GM21526 (cell line): ENCODE data around the gene NUP62.
"Not testable (repeated sequence)": the region's sequence is repeated elsewhere in the genome, so short reads cannot be mapped to it uniquely, and the experiment has no call there.

Experiments
- ATAC-seq: cut with Tn5 transposase; IDR thresholded peaks from one replicate; pipeline ENCODE4 v1.9.1; 2021; ENCODE audit warnings: moderate library complexity; ENCODE audit not compliant: unreplicated experiment, low FRiP score

The NUP62 gene

GRCh38 chr19:49927526-49928264 lies 1.6 kb downstream of the NUP62 start:
- no peak for ATAC-seq

GRCh38 chr19:49926515-49926914 lies 2.8 kb downstream of the NUP62 start:
- ATAC-seq = no peak

GRCh38 chr19:49925486-49925885 lies 3.8 kb downstream of the NUP62 start:
- no peak for ATAC-seq

- ATAC-seq = not testable (repeated sequence)
Observed at GRCh38 chr19:49924881-49925210, 4.5 kb downstream of the NUP62 start.

- no peak for ATAC-seq
Observed at GRCh38 chr19:49924004-49924880, 5.1 kb downstream of the NUP62 start.

- ATAC-seq = no peak
Observed at GRCh38 chr19:49923055-49924003, 6.0 kb downstream of the NUP62 start.

- ATAC-seq = no peak
Observed at GRCh38 chr19:49921871-49922795, 7.2 kb downstream of the NUP62 start.

GRCh38 chr19:49920624-49921363 lies 8.5 kb downstream of the NUP62 start:
- no peak for ATAC-seq

- no peak for ATAC-seq
Observed at GRCh38 chr19:49918089-49918488, 11.2 kb downstream of the NUP62 start.

GRCh38 chr19:49916839-49917733 lies 12.2 kb downstream of the NUP62 start:
- no peak for ATAC-seq

GRCh38 chr19:49915271-49915670 lies 14.0 kb downstream of the NUP62 start:
- ATAC-seq = no peak

GRCh38 chr19:49913720-49914119 lies 15.6 kb downstream of the NUP62 start:
- no peak for ATAC-seq

GRCh38 chr19:49912965-49913685 lies 16.2 kb downstream of the NUP62 start:
- no peak for ATAC-seq

- no peak for ATAC-seq
Observed at GRCh38 chr19:49911381-49912145, 17.7 kb downstream of the NUP62 start.

- ATAC-seq = no peak
Observed at GRCh38 chr19:49910179-49910578, 19.1 kb downstream of the NUP62 start.

- no peak for ATAC-seq
Observed at GRCh38 chr19:49908480-49909420, 20.6 kb downstream of the NUP62 start.
